Adrenal gland (tissue), 5 donors: ENCODE data around the gene ITPA.

ENCODE experiments used
- POLR2A ChIP-seq, 2 donors: fragments of 450-650 bp; IDR thresholded peaks; one replicate each; pipeline ENCODE4 v1.6.1; 2017; ENCODE audit warnings: antibody characterized with exemption in 2 of 2, mild to moderate bottlenecking in 2 of 2, moderate library complexity in 1 of 2
- TF ChIP-seq, protein P1 (sequence below), 6 experiments: fragments of 450-650 bp in 4 of 6; fragments of 200-600 bp in 2 of 6; sonication (generic) in 1 of 6; IDR thresholded peaks; 1 replicate in 5 of 6; 2 replicates in 1 of 6; pipeline versions ENCODE4 v1.5.1 to v1.8.0; 2016 to 2021; ENCODE audit warnings: antibody characterized with exemption in 6 of 6, mild to moderate bottlenecking in 2 of 6, moderate library complexity in 1 of 6
- donor health status: DM: no; HTN: no; CAD: no.

DNA sequence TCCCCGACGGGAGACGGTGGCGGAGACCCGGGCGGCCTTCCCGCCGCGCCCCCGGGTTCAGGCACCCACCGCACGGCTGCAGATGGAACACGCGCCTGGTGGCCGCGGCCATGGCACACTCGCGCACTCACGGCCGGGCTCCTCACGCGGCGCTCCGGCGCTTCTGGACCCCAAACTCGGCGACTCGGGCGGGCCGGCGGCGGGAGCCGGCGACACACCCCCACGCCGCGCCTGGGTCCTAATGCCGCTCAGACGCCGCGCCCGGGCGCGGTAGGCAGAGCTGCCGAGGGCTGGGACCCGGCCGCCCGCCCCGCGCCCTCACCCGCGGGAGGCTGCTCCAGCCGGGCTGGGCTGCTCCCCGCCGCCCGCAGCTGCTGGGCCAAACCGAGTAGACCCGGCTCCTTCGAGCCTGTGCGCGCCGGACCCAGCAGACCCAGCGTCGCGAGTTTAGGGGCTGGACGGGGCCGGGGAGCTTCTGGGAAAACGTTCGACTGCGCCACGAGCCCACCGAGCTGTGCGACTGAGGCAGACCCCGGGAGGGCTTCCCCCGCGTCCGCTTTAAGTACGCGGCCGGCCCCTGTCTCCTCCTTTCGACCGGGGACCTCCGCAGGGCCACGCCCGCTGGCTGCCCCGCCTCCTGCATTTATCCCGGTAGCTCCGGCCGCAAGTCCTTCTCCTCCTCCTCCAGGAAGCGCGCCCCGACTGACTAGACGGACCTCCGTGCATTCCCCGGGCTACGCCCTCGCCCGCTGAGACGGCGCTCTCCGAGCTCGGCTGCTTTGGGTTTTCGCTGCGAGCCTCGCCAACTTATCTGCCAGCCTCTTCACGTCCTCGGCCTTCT, 29.9 kb downstream of the ITPA start, which contains the start of gene SLC4A11:
- TF ChIP-seq, protein P1, sequence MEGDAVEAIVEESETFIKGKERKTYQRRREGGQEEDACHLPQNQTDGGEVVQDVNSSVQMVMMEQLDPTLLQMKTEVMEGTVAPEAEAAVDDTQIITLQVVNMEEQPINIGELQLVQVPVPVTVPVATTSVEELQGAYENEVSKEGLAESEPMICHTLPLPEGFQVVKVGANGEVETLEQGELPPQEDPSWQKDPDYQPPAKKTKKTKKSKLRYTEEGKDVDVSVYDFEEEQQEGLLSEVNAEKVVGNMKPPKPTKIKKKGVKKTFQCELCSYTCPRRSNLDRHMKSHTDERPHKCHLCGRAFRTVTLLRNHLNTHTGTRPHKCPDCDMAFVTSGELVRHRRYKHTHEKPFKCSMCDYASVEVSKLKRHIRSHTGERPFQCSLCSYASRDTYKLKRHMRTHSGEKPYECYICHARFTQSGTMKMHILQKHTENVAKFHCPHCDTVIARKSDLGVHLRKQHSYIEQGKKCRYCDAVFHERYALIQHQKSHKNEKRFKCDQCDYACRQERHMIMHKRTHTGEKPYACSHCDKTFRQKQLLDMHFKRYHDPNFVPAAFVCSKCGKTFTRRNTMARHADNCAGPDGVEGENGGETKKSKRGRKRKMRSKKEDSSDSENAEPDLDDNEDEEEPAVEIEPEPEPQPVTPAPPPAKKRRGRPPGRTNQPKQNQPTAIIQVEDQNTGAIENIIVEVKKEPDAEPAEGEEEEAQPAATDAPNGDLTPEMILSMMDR (IDR thresholded peaks at IDR 0.05): no peak
- no peak for TF ChIP-seq POLR2A (IDR thresholded peaks at IDR 0.05)
